IPS-15b (cell line): ENCODE results near the gene EYS.

ENCODE experiments used
- H3K27me3 ChIP-seq: one replicate; pipeline ENCODE4 v1.6.1; 2013; ENCODE audit warnings: low read length; ENCODE audit not compliant: control insufficient read depth, insufficient read depth
- H3K36me3 ChIP-seq: one replicate; pipeline ENCODE4 v1.6.1; 2013; ENCODE audit warnings: low read length; ENCODE audit not compliant: control insufficient read depth, insufficient read depth
- H3K4me1 ChIP-seq: one replicate; pipeline ENCODE4 v1.6.1; 2013; ENCODE audit warnings: mild to moderate bottlenecking, low read length; ENCODE audit not compliant: control insufficient read depth, insufficient read depth
- H3K4me3 ChIP-seq: one replicate; pipeline ENCODE4 v1.5.1; 2013; ENCODE audit warnings: low read depth, low read length
- H3K9ac ChIP-seq: one replicate; pipeline ENCODE4 v1.6.1; 2013; ENCODE audit warnings: low read depth, mild to moderate bottlenecking, low read length
- H3K9me3 ChIP-seq: one replicate; pipeline ENCODE4 v1.6.1; 2013; ENCODE audit warnings: mild to moderate bottlenecking, low read length; ENCODE audit not compliant: control insufficient read depth, insufficient read depth

EYS gene

GRCh38 chr6:65285275-65285674, 421.8 kb downstream of the EYS start:
- H3K4me3 ChIP-seq, result no peak overlapping the region
- H3K36me3 ChIP-seq, result no peaks in the 10 kb centered on the region
- no peak overlapping the region for H3K9ac ChIP-seq

GRCh38 chr6:65280060-65280459, 427.0 kb downstream of the EYS start:
- H3K9ac ChIP-seq, result no peak overlapping the region
- no peaks in the 10 kb centered on the region for H3K4me1 ChIP-seq
- no peak overlapping the region for H3K4me3 ChIP-seq

More at GRCh38 chr6:65285275-65285674, 421.8 kb downstream of the EYS start:
- no peaks in the 10 kb centered on the region for H3K9me3 ChIP-seq
- no peaks in the 10 kb centered on the region for H3K27me3 ChIP-seq
- no peaks in the 10 kb centered on the region for H3K4me1 ChIP-seq

GRCh38 chr6:65262241-65262640, 444.8 kb downstream of the EYS start:
- Histone ChIP-seq H3K4me3 (no peak overlapping the region), H3K4me1 (no peaks in the 10 kb centered on the region), H3K9ac (no peak overlapping the region), H3K9me3 (no peaks in the 10 kb centered on the region), H3K36me3 (no peaks in the 10 kb centered on the region), H3K27me3 (no peaks in the 10 kb centered on the region)

More at GRCh38 chr6:65280060-65280459, 427.0 kb downstream of the EYS start:
- no peaks in the 10 kb centered on the region for H3K9me3 ChIP-seq
- no peaks in the 10 kb centered on the region for H3K27me3 ChIP-seq
- no peaks in the 10 kb centered on the region for H3K36me3 ChIP-seq

GRCh38 chr6:65259982-65260381, 447.0 kb downstream of the EYS start:
- no peaks in the 10 kb centered on the region for H3K9me3 ChIP-seq
- no peak overlapping the region for H3K4me3 ChIP-seq
- H3K27me3 ChIP-seq, result no peaks in the 10 kb centered on the region
- no peak overlapping the region for H3K9ac ChIP-seq
- H3K4me1 ChIP-seq, result no peaks in the 10 kb centered on the region
- no peaks in the 10 kb centered on the region for H3K36me3 ChIP-seq

DNA sequence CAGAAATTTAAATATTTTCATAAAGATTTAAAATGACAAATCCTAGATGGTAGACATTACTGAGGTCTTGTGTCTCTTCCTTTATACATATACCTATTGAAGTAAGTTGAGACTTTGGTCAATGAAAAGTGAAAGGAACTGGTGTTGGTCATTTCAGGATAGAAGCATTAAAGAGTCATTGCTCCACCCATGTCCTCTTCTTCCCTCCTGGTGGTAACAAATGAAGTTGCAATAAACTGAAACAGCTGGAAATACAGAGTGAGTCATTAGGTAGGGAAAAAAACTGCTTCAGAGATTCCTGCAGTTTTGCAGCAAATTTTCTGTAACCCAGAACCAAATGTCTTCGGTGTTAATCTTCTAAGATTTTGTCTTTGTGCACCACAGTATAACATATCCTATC, 448.0 kb downstream of the EYS start:
- H3K4me3 ChIP-seq, result no peak overlapping the region
- no peaks in the 10 kb centered on the region for H3K4me1 ChIP-seq
- no peaks in the 10 kb centered on the region for H3K36me3 ChIP-seq
- no peaks in the 10 kb centered on the region for H3K27me3 ChIP-seq
- no peaks in the 10 kb centered on the region for H3K9me3 ChIP-seq
- H3K9ac ChIP-seq, result no peak overlapping the region

- no peaks in the 10 kb centered on the region for H3K9me3 ChIP-seq
- no peak overlapping the region for H3K4me3 ChIP-seq
- no peaks in the 10 kb centered on the region for H3K4me1 ChIP-seq
- H3K9ac ChIP-seq, result no peak overlapping the region
- no peaks in the 10 kb centered on the region for H3K36me3 ChIP-seq
- no peaks in the 10 kb centered on the region for H3K27me3 ChIP-seq
Observed at GRCh38 chr6:65253041-65253440, 454.0 kb downstream of the EYS start.

DNA sequence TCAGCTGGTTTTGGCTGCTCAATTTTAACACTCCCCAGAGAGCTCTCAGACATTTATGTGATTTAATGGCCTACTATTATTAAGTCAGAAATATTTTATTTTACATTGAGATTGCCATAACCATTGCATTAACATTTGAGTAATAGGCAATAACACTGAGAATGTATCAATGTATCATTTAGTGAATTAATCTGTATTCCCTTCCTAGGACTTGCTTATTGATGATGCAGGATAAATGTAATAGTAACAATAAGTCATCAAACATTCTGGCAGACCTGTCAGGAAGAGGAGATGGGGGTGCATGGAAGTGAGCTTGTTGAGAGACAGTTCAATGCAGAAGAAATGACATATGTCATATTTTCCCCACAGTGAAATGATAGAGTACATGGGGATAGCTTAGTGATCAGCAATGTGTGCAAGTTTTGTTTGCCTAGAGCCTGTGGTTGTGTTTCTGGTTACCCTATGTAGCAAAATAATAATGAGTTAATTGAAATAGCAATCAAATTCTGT, 458.9 kb downstream of the EYS start:
- Histone ChIP-seq H3K9me3 (no peaks in the 10 kb centered on the region), H3K36me3 (no peaks in the 10 kb centered on the region), H3K4me1 (no peaks in the 10 kb centered on the region), H3K27me3 (no peaks in the 10 kb centered on the region), H3K9ac (no peak overlapping the region), H3K4me3 (no peak overlapping the region)

DNA sequence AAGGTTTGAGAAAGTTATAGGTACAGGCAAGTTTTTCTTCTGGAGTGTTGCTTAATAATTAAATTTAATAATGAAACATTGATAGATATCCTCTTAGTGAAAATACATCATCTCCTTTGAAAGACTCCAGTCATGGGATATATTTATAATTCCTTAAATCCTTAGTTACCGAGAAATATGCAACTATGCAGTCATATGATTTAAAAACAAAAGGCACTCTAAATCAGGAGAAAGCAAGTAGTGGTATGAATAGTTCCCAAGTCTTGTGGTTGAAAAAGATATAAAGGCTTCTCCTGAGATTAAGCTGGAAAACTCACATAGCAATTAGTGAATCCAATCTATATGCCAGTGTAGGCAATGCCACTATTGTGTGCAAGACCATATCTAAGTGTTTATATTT, 475.4 kb downstream of the EYS start:
- no peak overlapping the region for H3K9ac ChIP-seq
- H3K4me3 ChIP-seq, result no peak overlapping the region
- no peaks in the 10 kb centered on the region for H3K36me3 ChIP-seq
- H3K9me3 ChIP-seq, result no peaks in the 10 kb centered on the region
- no peaks in the 10 kb centered on the region for H3K27me3 ChIP-seq
- no peaks in the 10 kb centered on the region for H3K4me1 ChIP-seq

GRCh38 chr6:65229825-65230224, 477.2 kb downstream of the EYS start:
- H3K4me3 ChIP-seq, result no peak overlapping the region
- no peaks in the 10 kb centered on the region for H3K9me3 ChIP-seq
- H3K9ac ChIP-seq, result no peak overlapping the region
- no peaks in the 10 kb centered on the region for H3K4me1 ChIP-seq
- no peaks in the 10 kb centered on the region for H3K27me3 ChIP-seq
- no peaks in the 10 kb centered on the region for H3K36me3 ChIP-seq

DNA sequence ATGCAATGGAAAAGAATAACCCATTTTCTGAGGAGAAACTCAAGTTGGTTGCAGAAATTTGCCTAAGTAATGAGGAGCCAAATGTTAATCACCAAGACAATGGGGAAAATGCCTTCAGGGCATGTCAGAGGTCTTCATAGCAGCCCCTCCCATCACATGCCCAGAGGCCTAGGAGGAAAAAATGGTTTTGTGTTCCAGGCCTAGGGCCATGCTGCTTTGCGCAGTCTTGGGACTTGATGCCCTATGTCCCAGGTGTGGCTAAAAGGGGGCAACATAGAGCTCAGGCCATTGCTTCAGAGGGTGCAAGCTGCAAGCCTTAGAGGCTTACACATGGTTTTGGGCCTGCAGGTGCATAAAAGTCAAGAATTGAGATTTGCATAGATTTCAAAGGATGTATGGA, 485.9 kb downstream of the EYS start:
- Histone ChIP-seq H3K27me3 (no peaks in the 10 kb centered on the region), H3K9me3 (peaks cover 4% of the 10 kb centered on the region), H3K36me3 (no peaks in the 10 kb centered on the region), H3K9ac (no peak overlapping the region), H3K4me1 (no peaks in the 10 kb centered on the region), H3K4me3 (no peak overlapping the region)

DNA sequence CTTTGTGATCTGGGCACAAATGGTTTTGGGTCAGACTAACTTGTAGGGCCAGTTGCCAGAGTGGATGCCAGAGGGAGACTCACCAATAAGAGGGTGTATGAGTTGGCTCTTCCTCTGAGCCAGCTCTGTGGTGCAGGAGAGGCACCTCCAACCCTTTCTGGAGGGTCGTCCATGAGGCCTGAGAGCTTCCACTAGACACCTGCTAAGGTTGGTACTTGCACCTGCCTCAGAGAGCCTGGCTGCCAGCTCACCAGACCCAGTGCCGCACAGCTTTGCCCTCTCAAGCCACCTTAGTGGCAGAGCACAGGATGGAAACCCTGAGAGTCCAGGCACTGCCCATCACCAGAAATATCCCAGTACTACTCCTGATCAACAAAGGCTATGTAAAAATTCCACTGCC, 504.3 kb downstream of the EYS start:
- no peaks in the 10 kb centered on the region for H3K4me1 ChIP-seq
- H3K9me3 ChIP-seq, result no peaks in the 10 kb centered on the region
- no peak overlapping the region for H3K9ac ChIP-seq
- no peaks in the 10 kb centered on the region for H3K27me3 ChIP-seq
- H3K36me3 ChIP-seq, result no peaks in the 10 kb centered on the region
- no peak overlapping the region for H3K4me3 ChIP-seq

- Histone ChIP-seq H3K4me3 (no peak overlapping the region), H3K4me1 (no peaks in the 10 kb centered on the region)
Observed at GRCh38 chr6:65199683-65200082, 507.3 kb downstream of the EYS start.

More at GRCh38 chr6:65199683-65200082, 507.3 kb downstream of the EYS start:
- Histone ChIP-seq H3K9ac (no peak overlapping the region), H3K27me3 (no peaks in the 10 kb centered on the region), H3K9me3 (no peaks in the 10 kb centered on the region), H3K36me3 (no peaks in the 10 kb centered on the region)
